Fibroblast of skin of back (primary cell): ENCODE measurements around the gene CCDC112. TPM values are rescaled to one million over a fixed set of nuclear protein-coding genes. Genes with fewer than 3 reads are reported as not detected.
"Not testable (repeated sequence)": the region's sequence is repeated elsewhere in the genome, so short reads cannot be mapped to it uniquely, and the experiment has no call there.

Experiments used
- DNase-seq: peaks from one replicate; pipeline ENCODE4 v3.0.0-alpha.2; 2013
- polyA plus RNA-seq, 2 experiments: library from polyadenylated mRNA; unstranded; fragments of 120-200 nt; gene quantifications; one replicate each; pipeline ENCODE4 v1.2.1, GENCODE V29; 2013; ENCODE audit not compliant: insufficient read length in 2 of 2

Gene CCDC112, protein sequence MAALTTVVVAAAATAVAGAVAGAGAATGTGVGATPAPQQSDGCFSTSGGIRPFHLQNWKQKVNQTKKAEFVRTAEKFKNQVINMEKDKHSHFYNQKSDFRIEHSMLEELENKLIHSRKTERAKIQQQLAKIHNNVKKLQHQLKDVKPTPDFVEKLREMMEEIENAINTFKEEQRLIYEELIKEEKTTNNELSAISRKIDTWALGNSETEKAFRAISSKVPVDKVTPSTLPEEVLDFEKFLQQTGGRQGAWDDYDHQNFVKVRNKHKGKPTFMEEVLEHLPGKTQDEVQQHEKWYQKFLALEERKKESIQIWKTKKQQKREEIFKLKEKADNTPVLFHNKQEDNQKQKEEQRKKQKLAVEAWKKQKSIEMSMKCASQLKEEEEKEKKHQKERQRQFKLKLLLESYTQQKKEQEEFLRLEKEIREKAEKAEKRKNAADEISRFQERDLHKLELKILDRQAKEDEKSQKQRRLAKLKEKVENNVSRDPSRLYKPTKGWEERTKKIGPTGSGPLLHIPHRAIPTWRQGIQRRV
- 7.6 TPM for polyA plus RNA-seq (2013, experiment 1 of 2; ENCODE audit: insufficient read length)
- polyA plus RNA-seq (2013, experiment 2 of 2; ENCODE audit: insufficient read length): 10.7 TPM

DNA sequence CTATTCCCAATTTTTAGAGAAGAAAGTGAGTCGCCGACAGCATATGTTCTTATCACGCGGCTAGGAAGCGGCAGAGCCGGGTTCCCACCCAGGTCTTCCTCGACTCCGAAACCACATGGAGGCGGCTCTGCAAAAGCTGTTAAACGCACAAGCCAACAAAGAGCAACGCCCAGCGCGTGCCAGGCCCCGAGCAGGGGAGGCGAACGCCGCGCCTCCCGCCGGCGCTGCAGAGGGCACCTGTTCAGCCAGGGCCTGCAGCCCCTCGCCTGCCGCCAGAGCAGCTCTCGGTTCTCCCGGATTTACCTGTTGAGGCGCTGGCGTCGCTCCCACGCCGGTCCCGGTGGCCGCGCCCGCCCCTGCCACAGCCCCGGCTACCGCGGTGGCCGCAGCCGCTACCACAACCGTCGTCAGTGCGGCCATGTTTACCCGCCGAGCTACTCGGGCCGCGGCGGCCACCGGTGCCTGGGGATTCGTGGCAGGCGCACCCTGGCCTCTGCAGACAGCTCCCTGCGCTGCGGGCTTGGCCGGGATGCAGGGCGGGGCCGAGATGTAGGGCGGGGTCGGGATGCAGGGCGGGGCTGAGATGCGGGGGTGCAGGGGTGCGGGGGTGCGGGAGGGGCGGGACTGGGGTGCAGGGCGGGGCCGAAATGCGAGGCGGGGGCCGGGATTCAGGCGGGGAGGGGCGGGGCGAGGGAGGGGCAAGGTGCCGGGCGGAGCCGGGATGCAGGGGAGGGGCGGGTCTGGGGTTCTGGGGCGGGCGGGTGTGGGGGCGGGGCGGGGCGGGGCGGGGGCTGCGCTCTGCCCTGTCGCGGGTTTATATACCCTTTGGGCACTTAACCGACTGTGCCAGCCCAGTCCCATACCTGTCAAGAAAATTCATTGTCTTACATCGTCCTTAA lies at the start of gene CCDC112:
TSS of gene CCDC112 (minus strand) at position 531 of the 899 bp plus-strand sequence. CDS start at position 420, 111 bp downstream.
- DNase-seq: peak; percentile 68

DNA sequence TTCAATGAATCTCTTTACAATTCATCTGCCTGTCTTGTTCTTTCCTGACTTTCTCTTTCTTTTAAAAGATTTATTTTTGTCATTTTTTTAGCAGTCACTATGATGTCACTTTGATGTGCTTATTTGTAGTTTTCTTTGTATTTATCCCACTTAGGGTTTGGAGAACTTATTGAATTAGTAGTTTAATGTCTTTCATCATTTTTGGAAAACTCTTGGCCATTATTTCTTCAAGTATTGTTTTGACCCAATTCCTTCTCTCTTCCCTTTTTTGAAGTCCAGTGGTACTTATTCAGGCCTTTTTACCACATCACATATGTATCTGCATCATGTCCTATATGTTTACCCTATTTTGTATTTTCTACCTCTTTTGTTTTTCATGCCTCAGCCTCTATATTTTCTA lies 48.9 kb upstream of the CCDC112 start:
- no peak for DNase-seq

DNA sequence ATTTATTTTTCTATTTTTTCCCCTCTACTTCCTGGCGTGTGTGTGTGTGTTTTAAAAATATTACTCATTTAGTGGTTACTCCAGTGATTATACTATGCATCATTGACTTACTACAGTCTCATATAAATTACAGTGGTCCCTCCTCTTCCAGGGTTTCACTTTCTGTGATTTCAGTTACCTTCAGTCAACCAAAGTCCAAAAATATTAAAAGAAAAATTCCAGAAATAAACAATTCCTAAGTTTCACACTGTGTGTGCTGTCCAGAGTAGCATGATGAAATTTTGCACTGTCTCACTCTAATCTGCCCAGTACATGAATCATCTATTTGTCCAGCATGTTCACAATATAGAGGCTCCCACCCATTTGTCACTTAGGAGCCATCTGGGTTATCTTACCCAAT lies 47.4 kb upstream of the CCDC112 start:
- peak; percentile 78 for DNase-seq

DNA sequence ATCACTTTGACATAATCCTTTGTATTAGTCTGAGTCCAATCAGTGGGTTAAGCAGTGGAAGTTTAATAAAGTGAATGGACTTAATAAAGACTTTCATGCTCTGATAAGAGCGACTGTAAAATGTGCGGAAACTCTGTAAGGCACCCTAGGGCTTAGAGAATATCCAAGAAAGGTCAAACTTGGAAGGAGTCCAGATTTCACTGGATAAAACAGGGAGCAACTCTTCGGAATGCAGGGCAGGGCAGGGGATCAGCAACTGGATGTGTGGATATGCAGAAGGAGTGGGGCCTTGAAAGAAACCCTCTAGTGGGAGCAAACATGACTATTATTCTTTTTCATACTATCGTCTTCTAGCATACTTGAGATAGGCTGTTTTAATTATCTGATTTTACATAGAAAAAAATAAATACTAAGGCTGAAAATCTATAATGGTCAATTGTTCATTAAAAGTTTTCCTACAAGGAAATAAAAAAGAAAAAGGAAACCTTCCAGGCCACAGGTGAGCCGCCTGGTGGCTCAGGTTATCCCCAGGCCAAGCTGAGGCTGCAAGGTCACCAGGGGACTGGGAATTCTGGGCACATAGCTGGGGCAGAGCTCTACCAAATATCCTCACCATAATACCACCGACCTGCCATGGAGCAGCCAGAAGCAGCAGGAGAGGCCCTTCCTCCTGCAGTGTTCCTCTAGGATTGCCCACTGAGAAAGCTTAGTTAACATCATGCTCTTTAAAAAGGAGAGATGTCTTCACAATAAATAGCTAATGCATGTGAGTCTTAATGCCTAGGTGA lies 46.3 kb upstream of the CCDC112 start:
- DNase-seq: no peak

DNA sequence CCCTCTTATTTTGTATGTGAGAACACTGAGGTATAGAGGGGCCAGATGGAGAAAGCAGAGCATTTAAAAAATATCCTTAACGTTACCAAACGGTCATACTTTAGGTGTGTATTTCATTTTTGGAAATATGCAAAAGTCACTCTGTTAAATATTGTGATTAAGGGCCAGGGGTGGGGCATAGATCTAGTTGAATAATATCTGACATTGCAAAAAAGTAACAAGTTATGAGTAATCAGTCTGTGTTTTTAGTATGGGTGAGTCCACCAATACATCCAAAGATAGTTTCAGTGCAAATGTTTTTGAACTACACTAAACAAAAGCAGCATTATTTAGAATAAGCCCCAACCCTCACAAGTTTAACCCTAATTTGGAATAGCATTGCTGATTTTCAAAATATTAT lies 45.3 kb upstream of the CCDC112 start:
- DNase-seq: no peak

DNA sequence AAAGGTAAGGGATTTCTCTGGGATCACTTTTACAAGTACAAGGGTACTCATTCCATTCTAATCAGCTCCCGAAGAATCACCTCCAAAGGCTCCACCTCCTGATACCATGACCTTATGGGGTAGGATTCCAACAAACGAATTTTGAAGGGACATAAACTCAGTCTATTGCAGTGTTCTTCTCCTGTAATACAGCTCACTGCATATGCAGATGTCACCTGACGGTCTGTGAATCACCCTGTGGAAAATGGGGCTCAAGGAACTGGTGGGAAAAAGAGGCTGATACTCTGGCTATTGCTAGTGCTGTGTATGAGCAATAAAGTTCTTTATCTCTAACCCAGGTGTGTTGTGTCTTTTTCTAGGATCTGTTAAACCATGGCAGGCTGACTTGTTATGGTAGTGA lies 42.4 kb upstream of the CCDC112 start:
- DNase-seq: no peak

DNA sequence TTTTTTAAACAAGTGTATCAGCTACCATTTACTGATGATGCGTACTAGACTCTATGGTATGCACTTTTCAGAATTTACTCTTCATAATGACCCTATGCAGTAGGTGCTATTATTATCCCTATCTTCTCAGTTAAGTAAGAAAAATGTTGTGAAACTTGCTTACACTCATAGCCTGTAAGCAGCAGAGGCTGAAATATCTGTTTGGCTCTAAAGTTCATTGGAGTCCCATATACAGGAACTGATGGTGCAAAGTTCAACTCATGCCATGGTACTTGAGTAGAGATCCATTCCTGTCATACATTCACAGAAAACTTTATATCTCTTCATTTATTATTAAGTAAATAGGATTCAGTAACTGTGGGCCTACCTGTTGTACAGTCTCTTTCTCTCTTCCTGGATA lies 41.4 kb upstream of the CCDC112 start:
- DNase-seq: no peak

DNA sequence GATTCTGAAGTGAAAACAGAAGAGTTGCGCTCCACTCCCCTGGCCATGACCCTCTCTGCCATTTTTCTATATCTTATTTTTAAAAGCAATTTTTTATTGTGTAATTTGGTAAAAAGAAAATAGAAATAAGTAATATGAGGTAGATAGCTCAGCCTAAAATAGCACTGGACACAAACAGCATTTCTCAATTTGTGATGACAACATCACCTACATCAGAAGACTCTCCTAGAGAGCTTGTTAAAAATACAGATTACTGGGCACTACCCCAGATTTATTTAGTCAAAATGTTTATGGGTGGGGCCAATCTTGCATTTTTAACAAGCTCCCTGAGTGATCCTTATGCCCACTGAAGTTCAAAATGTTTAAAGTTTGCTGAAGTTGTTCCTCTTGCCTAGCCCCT lies 40.5 kb upstream of the CCDC112 start:
- DNase-seq: no peak

DNA sequence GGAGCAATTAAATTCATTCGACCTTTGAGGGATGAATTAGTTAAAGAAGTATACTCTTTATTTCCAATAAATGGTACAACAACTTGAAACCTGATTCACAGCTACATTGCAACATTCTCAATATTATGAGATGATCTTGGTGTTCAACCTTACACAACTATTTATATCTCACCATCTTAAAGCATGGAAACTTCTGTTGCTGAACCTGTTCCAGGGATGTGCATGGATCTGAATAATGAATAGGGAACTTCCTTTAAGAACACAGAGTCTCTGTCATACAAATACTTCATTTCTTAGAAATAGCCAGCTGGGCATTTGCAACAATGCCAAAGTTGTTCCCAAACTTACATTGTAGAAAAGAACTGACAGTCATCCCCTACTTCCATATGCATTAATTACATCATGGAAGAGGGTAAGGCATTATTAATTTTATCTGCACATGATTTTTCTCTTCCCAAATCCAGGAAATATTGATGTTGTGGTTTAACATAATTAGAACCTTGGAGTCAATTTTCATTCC lies 39.8 kb upstream of the CCDC112 start:
- no peak for DNase-seq

DNA sequence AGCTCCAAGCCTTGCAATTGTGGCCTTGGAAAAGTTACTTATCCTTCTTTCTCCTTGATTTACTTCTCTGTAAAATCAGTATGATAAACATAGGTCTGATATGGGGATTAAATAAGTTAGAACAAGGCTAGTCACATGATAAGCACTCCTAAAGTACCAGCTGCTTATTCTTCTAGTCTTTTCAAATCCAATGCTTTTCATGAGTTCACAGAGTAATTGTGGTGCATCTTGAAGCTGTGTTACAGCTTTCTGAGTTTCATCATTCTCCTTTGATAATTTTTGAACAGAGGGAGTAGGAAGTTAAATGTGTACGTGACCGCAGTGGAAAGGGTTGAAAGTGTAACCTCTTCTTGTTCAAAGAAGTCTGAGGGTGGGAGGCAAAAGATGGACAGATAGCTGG lies 38.8 kb upstream of the CCDC112 start:
- no peak for DNase-seq

DNA sequence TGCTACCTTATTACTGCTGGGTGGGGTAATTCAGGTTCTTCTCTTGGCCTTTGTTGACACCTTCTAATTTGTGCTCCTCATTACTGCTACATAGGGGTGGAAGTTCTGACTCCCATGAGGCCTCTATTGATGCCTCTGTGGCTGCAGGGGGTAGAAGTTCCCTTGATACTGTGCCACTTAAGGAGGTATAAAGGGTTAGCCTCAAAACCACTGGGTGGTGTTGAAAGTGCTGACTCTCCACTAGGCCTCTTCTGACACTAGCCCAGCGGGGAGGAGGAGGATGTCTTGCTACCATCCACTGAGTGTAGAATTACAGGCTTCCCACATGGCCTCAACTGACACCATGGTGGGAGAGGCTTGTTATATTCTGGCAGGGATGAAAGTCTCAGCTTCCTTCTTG lies 36.7 kb upstream of the CCDC112 start:
- peak; percentile 21 for DNase-seq

DNA sequence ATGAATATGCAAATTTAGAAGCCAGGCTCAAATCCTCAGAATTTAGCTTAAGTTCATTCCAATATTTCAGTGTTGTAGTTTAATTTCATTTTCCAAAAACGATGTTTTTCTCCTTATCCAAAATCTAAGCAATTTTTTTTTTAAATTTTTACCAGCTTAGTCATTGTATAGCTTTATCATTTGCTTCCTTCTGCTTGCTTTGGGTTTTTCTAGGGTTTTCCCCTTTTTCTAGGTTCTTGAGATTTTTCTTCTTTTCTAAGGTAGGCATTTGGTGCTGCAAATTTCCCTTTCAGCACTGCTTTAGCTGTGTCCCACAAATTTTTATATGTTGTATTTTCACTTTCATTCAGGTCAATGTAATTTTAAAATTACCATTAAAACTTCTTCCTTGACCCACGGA lies 34.4 kb upstream of the CCDC112 start:
- DNase-seq: no peak

DNA sequence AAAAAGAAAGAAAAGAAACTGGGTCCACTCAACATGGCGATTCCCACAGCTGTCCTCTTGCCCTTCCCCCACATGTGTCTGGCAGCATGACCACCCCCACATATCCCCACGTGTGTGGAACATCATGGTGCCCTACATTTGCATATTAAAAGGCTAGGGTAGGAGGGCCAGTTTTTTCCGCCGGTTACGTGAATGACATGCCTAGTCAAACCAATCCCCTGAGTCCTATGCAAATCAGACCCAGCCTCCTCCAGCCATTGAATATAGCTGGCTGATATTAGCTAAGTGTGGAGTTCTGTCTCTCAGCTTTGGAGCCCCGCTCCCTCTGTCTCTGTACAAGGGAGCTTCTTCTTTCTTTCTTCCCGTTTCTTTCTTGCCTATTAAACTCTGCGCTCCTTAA lies 33.0 kb upstream of the CCDC112 start:
- no peak for DNase-seq

DNA sequence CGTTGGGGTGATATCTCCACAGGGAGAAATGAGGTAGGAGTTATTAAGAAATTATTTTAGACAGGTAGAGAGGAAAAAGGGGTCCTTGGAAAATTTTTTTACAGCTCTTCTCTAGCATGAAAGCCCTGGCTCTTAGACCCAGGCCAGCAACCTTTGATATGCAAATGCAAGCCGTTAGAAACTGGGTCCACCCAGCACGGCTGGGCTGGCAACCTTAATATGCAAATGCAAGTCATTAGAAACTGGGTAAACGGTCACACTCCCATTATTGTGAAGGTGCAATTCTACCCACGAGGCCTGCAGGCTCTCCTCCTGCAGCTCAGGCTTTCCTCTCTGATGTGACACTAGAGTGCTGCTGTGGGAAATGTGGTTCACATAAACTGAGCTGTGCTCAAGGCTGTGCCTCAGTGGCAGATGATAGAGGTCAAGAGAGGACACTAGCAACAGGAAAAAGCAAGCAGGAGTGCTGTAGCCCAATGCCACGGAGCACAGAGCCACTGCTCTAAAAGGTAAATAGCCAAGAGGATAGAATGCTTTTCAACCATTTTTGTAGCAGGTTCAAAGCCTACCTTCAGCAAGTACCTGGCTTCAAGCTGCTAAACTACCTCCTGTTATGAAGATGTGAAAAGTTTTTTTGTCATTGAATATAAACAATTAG lies 32.3 kb upstream of the CCDC112 start:
- DNase-seq: not testable (repeated sequence)

DNA sequence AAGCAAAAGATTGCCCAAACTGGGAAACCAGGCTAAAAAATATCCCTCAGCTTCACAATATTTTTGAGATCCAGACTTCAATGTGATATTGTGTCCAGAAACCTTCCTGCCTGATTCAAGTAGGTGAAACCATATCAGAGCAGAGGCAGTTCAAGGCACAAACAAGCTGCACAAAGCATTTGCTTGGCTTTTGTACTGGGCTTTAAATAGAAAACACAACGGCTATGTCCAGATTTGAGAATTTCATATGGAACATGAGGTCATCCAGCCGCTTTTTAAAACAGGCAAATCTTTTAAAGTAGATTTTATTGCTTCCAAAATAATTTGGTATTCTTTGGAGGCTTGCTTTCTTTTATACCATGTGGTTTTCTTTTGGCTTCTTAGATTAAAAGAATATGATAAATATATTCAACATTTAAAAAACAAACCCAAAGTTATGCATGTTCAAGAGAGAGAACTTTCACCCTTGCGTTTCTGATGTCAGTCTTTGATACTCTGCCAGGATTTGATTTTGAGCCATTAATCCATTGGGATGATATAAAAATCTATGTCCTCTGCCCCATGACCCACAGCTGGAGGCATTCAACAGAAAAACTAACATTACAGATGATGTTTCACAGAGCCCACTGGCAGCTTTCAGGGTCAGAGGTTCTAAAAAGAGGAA lies 29.0 kb upstream of the CCDC112 start:
- DNase-seq: no peak

DNA sequence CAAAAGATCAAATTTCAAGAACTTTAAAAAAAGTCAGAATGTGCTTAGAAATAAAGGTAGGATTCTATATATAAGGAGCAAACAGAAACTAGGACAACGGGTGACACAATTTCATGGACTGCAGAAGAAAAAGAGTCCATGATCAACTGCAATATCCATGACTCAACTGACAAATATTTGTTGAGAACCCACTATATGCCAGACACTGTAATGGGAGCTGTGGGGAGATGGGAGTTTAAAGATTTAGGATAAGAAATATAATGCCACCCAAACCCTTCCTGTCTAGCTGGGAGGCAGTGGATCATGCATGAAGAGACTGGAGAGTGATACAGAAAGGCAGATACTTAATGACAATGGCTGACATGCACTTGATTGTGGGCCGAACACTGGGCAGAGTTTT lies 27.6 kb upstream of the CCDC112 start:
- peak; percentile 45 for DNase-seq

DNA sequence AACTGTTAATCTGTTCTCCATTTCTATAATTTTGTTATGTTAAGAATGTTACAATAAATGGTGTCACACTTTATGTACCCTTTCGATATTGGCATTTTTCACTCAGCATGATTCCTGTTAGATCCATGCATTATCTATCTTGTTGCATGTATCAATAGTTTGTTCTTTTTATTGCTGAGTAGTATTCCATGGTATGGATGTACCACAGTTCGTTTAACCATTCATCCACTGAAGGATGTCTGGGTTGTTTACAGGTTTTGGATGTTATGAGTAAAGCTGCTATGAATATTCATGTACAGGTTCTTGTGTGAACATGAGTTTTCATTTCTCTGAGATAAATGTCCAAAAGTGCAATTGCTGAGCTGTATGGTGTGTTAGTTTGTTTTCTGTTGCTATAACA lies 26.3 kb upstream of the CCDC112 start:
- DNase-seq: no peak

DNA sequence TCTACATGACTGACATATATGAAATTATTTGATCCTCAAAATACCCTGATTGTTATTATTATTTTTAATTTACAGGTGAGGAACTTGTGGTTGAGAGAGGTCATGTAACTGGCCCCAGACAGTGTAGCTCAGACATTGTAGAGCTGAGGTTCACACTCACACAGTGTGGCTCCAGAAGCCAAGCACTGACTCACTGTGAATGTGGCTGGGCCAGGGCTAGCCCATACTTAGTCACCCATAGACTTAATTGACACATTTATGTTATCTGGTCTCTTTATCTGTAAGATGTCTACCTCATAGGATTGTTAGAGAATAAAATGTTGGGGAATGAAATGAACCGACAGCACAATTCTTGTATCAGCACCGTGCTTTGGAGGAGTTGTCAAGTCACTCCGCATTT lies 24.9 kb upstream of the CCDC112 start:
- DNase-seq: peak; percentile 12

DNA sequence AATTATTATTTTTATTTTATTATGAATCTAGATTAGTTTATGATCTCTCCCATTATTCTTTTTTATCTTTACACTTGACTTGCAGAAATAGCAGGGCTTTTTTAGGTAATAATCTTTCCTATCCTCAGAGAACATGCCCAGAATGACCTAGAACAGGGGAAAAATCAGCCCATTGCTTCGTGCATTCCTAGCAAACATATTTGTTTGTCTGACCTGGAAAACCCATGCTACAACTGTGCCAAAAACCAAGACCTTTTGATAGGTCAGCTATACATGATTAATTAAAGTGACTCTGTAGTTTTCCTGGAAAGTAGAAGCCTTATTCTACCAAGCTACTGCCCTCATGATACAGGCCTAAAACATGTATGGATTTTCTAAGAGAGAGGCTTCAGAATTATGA lies 24.1 kb upstream of the CCDC112 start:
- DNase-seq: no peak

DNA sequence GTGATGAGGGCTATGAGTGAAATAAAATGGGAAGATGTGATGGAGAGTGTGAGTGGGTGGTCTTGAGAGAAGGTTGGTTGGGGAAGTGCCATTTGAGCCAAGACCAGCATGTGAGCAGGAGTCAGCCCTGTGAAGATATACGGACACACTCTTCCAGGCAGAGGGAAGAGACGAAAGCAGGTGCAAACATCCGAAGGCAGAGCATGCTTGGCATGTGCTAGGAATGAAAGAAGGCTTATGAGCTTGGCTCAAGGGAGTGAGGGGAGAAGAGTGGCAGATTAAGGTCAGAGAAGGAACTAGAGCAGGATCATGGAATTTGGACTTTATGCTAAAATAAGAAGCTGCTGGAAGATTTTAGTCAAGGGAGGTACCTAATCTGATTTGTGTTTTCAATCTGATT lies 23.6 kb upstream of the CCDC112 start:
- no peak for DNase-seq

DNA sequence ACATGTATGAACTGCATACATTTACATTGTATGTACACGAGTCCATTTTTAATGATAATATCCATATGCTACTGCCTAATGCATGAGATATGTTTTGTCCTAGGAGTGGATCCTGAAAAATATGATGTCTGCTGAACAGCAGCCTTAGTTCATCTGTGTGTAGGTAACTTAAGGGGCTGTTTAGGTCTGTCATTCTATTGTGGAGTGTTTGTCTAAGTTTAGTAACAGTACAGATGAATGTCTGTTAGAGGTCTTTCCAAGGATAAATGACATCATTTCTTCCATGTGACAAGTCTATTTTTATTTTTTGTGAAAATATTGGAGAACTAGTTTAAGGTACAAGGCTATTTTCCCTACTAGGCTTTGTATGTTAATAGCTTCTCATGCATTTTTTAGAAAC lies 22.6 kb upstream of the CCDC112 start:
- DNase-seq: no peak
